NCI-H146 treated with DMSO at 0.1 percent for 48 hours (cell line): Measurements from ENCODE around the gene C16orf90.
"Not testable (repeated sequence)": the region's sequence is repeated elsewhere in the genome, so short reads cannot be mapped to it uniquely, and the experiment has no call there.

Experiments
- DNase-seq: peaks from one replicate; lab custom pipeline; 2025; ENCODE audit not compliant: unreplicated experiment; lab: John Stamatoyannopoulos, UW

C16orf90 gene

DNA sequence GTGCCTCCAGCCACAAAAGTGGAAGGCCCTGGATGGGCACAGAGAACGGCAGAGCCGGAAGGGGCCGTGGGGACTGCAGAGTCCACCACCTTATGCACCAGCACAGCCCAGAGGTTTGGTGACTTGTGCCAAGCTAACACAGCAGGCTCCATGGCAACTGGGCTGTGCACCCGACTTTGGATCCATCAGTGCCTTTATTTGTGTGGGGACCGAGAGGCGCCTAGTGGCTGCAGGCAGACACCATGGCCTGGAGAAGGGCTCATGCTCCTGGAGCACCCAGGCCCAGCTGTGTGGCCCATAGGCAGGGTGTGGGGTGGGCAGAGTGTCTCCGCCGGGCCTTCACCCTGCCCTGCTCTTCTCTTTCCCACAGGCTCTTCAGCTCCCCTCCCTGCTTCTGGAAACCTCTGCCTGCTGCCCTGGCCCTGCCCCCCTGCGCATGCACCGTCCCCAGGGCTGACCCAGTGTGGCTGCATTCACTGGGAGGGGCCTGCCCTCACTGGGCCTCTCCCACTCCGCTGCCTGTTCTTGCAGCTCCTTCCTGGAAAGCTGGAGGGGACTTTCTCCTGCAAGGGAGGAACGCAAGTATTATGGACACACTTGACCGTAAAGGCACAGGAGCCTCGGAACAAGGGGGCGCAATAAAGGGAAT, 10.1 kb downstream of the C16orf90 start:
- no peak for DNase-seq

DNA sequence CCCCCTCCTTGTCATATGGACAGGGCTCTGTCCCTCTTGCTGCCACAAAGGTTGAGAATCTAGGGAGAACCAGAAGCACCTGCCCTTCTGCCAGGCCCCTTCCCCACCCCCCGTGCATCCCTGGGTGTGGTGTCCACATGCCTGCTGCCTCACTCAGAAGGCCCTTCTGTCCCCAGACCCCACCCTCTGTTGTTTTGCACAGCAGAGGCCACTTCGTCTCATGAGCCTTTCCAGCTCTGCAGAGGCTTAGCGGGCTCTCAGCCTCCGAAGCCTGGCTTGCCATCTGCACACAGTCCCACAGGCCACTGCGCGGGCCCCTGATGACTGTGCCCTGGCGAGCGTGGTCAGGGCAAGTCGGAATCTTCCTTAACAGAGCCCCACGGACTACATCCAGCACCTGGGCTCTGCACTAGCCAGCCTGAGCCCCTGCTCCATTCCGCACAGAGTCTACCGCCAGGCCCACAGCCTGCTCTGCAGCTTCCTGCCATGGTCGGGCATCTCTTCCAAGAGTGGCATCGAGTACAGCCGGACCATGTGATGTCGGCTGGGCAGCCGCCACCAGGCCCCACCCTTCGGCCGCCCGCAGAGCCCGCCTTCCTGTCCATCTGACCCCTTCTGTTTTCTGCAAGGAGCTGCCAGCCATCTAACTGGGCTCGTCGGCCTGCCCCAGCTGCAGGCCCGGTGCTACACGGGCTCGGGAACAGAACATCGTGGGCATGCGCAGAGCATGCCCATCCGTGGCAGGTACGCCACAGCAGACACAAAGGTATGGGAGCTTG, 10.8 kb downstream of the C16orf90 start:
- DNase-seq, result no peak

DNA sequence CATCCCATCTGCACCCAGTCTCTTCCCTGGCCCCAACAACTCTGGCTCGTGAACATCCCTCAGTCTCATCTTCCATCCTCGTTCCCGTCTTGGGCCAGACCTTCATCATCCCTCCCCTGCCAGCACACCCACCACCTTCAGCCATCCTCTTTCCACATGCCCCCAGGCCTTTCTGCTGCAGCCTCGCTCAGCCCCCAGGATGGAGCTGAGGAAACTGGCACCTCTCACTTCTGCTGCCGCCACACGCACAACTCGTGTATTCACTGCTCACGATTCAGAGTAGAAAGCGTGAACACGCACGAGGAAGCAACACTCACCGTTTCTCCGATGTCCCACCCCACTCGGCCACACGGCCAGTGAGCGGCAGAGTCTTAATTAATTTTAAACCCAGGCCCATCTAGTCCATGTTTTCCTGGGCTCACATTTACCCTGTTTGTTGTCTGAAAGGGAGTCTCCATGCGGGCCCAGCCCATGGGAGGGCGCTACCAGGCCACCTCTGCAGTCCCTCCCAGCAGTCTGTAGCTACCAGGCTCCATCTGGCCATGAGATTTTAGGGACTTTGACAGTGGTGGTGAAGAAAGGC, 12.5 kb downstream of the C16orf90 start:
- no peak for DNase-seq

DNA sequence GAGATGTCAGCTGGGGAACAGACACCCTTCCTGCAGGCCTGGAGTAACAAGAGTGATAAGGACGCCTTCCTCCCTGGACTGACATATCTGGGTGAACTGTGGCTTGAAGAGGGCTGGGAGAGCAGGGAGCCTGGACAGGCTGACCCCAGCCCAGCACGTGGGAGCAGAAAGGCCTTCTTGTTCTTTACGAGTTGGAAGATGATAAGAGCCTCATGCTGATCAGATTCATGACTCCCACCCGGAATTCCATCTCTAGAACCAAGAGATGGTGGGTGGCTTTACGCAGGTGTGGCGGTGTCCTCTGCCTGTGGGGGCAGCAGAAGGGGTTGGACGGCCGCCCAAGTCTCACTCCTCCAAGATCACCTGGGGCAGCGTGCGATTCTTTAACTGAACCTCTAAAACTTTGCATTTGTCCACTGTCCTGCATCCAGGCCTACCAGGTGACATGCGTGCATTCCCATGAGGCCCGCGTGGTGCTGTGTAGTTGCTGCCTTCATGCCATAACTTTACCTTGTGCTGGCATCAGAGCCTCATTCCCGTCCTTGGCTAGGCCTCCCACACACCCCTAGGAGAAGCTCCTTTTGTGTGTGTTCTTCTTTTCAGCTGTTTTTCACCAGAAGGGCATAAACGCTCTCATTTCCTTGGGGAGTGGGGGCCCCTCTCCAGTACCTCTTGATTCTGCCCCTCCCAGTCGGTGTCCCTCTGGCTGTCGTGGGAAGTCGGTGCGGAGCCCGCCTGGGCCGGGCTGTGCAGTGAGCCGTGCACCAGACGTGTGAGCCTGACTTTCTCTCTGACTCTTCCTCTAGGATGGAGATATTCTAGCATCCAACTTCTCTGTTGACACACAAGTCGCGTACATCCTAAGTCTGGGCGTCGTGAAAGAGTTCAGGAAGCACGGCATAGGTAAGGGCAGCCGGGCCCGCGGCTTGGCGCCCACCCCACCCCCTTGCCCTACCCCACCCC, 13.3 kb downstream of the C16orf90 start:
- DNase-seq, result no peak

DNA sequence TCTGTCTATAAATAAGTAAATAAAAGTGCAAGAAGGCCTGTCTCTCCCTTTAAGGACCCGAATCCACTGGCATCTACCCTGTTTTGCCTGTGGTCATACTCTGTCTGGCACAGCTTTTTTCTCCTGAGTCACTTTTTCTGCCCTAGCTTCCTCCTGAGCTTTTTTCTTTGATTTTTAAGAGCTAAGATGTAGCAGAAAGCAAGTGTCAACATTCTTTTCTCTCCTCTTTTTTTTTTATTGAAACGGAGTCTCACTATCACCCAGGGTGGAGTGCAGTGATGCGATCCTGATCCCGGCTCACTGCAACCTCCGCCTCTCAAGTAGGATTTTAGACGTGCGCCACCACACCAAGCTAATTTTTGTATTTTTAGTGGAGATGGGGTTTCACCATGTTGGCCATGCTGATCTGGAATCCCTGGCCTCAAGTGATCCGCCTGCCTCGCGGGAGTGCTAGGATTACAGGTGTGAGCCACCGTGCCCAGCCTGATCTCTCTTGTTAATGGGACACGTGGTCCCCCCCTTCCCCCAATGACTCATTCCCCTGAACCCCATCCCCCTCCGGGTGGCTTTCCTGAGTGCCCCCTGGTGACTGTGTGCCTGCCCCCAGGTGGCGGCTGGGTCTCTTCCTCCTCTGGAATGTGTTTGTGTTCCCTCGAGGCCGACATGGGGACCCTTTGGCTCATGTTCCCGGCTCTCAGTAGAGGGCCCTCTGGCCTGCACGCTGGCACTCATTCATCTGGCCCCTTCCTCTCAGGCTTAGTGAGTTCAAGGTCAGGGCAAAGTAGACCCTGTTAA, 14.2 kb downstream of the C16orf90 start:
- no peak for DNase-seq

DNA sequence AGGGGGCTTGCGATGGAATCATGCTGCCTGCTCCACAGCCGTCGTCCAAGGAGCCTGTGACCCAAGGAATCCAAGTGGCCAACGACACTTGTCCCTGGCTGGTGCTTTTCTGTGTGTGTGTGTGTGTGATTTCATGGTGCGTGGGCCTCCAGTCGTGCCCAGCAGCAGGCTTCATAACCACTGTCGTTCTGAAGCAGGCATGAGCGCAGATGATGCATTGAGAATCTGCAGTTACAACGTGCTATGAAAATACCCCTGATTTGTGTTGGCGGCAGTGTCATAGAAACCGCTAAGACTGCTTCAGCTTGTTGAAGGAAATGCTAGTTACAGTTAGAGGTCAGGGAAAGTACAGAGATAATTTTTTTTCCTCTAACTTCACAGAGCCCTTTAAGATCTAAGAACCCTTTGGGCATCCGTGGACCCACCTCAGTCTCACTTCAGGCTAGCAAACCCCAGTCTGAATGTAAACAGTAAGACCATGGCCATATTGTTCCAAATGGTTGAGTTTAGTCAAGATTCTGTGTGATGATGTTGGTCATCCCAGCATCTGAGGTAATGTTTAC, 15.6 kb downstream of the C16orf90 start:
- no peak for DNase-seq

DNA sequence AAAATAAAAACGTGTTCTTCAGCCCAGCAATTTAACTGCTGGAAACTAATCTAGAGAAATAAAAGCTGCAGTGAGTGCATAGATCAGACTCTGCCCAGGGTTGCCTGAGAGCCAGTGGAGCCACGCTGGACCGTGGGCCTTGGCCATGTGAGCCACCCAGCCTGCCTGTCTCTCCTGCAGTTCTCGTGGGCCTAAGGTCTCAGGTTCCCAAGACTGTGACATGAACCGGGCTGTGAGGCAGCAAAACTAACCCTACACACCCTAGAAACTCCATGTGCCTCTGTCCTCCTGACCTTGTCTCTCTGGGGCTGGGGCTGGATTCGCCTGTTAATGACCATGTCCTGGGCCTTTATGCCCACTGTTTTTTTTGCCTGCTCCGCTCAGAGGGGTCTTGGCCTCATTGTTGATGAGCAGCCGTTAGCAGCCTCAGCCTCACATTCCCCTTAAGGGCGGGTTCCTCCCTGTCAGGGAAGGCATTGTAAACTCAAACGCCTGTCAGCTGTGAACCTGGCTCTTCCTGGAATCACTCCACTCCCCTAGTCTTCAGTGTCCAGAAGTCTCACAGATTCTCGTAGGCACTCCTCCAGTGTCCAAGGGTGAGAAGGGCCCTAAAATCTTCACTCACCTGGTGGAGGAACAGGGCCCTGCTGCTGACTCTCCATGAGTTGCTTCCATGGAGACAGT, 16.9 kb downstream of the C16orf90 start:
- DNase-seq, result no peak

DNA sequence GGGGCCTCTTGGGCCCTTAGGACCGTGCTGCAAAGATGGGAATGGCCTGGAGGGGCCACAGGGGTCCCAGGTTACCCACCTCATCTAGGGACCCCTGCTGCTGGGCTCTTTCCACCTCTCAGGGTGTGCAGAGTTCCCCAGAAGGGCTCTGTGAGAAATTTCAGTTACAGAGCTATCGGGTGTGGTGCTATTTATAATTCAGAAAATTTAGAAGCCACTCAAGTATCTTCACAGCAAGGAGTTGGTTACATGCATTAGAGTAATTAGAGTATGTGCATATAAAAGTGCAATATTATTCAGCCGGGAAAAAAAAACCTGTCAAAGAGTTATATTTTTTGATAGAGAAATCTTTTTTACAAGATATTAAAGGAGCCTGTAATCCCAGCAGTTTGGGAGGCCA, 18.9 kb downstream of the C16orf90 start:
- DNase-seq, result no peak

DNA sequence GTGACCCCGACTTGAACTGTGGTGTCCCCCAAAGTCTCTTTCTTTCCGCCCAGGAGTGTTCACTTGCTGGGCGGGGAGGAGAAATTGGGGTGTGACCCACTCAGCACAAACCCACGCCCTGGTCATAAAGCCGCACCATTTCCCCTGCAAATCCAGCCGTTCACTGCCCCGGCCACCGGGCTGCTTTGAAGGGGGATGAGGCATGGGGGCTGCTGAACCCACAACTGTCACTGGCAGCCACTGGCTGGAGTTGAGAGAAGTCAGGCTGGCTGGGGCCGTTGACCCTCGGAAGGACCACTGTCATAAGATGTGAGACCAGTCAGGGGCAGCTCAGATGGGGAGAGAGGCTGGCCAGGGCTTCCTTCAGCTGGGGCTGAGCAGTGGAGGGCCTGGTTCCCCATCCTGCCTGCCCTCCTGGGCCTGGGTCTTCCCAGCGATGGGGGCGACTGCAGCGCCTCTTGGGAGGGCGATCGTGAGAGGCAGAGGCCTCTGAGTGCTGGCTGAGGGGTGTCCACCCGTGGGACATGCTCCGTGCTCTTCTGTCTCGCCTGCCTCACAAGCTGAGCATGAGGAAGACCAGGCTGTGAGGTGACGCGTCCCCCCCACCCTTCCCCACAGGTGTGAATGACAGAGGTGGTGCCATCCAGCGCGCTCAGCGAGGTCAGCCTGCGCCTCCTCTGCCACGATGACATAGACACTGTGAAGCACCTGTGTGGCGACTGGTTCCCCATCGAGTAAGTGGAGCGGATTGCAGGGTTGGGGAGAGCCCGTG, 19.5 kb downstream of the C16orf90 start:
- DNase-seq, result no peak

DNA sequence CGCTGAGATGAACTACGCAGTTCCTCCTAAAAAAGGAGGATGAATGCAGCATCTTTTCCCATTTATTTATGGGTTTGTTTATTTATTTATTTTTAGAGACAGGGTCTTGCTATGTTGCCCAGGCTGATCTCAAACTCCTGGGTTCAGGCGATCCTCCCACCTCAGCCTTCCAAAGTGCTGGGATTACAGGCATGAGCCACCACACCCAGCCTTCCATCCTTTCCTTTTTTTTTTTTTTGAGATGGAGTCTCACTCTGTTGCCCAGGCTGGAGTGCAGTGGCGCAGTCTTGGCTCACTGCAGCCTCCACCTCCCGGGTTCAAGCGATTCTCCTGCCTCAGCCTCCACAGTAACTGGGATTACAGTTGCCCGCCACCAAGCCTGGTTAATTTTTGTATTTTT, 20.4 kb downstream of the C16orf90 start:
- DNase-seq, result not testable (repeated sequence)

DNA sequence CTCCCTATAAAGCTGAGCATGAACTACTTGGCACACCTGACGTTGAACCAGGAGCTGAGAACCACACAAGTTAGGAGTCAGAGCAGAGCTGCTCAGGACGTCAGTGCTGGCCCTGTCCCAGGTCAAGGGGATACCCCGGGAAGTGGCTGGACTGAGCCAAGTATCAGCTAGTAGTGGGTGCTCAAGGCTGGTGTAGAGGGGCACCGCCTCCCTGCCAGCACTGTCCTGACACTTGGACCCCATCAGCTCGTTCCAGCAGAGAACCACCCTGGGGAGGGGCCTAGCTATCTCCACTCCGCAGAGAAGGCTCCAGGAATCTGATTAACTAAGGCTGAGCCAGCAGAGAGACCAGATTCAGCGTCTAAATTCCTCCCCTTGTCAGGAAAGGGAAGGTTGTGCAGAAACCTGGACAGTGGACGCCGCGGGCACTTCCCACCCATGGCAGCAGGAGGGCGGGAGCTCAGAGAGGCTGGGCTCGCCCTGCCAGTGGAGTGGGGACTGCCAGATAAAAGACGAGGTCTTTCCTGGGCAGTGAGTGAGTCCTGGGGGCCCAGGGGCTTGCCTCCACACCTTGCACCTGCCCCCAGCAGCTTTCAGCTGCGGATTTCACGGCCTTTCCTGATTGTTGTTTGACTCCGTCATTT, 21.0 kb downstream of the C16orf90 start:
- no peak for DNase-seq

DNA sequence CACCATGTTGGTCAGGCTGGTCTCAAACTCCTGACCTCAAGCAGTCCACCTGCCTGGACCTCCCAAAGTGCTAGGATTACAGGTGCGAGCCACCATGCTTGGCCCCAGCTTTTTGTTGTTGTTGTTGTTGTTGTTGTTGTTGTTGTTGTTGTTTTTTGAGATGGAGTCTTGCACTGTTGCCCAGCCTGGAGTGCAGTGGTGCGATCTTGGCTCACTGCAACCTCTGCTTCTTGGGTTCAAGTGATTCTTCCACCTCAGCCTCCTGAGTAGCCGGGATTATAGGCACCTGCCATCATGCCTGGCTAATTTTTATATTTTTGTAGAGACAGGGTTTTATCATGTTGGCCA, 21.7 kb downstream of the C16orf90 start:
- not testable (repeated sequence) for DNase-seq

DNA sequence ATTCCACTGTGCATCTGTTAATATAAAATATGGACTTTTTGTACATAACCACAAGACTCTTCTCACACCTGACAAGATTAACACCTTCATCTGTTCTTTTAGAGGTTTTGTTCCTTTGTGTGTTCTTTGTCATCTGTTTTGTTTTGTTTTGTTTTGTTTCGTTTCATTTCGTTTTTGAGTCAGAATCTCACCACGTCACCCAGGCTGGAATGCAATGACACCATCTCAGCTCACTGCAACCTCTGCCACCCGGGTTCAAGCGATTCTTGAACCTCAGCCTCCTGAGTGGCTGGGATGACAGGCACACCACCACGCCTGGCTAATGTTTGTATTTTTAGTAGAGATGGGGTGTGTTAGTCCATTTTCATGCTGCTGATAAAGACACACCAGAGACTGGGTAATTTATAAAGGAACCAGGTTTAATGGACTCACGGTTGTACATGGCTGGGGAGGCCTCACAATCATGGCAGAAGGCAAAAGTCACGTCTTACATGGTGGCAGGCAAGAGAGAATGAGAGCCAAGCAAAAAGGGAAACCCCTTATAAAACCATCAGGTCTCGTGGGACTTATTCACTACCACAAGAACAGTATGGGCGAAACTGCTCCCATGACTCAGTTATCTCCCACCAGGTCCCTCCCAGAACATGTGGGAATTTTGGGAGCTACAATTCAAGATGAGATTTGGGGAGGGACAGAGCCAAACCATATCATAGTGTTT, 22.3 kb downstream of the C16orf90 start:
- DNase-seq, result no peak

DNA sequence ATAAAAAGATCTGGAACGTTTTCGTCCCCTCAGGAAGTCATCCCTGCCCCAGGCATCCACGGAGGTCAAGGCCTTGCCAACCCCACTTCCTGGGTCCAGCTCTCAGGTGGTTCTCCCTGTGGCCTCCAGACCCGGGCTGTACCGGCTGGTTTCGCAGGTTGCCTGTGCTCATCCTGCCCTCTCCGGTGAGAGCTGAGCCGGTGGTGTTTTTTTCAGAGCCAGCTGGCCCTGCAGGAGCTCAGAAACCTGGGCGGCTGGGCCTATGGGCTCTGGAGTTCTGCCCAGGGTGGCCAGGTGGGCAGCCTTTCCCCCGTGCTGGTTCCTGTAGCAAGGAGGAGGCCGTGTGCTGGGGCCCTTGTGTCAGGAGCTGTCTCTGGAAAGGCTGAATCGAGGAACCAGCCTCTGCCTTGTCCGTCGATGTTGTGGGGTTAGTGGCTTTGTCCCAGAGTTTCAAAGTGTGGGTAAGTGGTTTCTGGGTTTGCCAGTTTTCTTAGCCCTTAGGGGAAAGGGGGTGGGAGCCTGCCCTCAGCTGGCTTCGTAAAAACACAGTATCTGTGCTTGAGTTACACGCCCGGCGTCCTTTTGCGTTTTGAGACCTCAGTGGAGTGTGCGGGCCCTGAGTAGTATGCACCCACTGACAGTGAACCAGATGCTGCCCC, 23.6 kb downstream of the C16orf90 start:
- no peak for DNase-seq

DNA sequence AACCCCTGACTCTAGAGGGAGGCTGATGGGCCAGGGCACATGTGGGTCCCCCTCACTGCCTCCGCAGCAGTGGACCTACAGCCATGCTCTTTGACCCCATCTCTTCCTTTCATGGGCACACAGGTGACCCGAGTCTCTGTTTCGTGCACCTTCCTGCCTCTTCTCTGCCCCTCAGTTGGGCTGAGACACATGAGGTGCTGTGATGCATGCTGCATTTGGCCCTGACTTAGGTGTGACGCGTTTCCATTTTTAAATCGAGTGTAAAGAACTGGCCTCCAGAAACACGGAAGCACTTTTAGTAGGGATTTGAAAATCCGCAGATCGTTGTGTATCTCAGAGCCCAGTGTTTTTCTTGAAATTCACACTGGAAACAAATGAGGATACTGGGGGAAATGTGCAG, 24.6 kb downstream of the C16orf90 start:
- DNase-seq, result no peak

DNA sequence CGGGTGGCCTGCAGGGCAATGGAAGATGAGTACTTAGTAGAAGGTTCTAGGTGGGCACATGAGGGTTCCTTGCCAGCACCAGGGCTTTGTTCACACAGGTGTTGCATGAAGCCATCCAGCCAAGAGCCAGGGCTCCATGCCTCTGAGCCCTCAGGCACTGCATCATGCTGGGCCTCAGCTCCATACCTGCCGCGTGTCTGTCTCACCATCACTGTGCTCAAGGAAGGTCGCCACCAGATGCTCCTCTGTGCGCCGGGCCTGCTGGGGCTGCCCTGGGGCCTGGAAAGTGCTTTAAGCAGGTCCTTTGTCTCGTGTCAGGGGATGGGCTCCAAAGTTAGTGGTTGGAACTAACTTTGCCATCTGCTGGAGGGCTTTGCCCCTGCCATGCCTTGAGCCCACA, 25.6 kb downstream of the C16orf90 start:
- DNase-seq, result no peak

DNA sequence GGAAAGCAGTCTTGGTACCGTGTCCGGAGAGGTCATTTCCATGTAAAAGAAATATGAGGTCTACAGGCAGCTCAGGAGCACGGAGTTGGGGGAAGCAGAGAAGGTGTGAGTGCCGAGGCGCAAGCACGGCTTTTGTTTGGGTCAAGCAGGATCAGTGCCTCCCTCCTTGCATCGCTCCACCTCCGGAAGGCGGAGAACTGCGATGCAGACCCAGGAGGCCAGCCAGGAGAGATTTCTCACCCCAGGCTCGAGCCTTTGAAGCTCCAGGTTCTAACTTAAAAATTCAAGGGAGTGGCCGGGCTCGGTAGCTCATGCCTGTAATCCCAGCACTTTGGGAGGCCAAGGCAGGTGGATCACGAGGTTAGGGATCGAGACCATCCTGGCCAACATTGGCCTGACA, 26.8 kb downstream of the C16orf90 start:
- no peak for DNase-seq
